KOPT-K1 (cell line): ENCODE results near the gene HOXA9.

Experiments
- H3K27ac ChIP-seq: fragments of 200-600 bp; sonication (generic); 2 replicates; pipeline ENCODE4 v1.5.1; 2016; ENCODE audit warnings: antibody characterized with exemption, mild to moderate bottlenecking, low read depth, low read length; ENCODE audit not compliant: poor library complexity, severe bottlenecking
- H3K36me3 ChIP-seq: fragments of 200-600 bp; sonication (generic); 2 replicates; pipeline ENCODE4 v1.5.1; 2017; ENCODE audit warnings: antibody characterized with exemption, mild to moderate bottlenecking, low read length, moderate library complexity; ENCODE audit not compliant: insufficient read depth
- H3K9me3 ChIP-seq: fragments of 200-600 bp; sonication (generic); 2 replicates; pipeline ENCODE4 v1.5.1; 2017; ENCODE audit warnings: antibody characterized with exemption, low read length, mild to moderate bottlenecking; ENCODE audit not compliant: insufficient read depth, poor library complexity, severe bottlenecking

Gene HOXA9

DNA sequence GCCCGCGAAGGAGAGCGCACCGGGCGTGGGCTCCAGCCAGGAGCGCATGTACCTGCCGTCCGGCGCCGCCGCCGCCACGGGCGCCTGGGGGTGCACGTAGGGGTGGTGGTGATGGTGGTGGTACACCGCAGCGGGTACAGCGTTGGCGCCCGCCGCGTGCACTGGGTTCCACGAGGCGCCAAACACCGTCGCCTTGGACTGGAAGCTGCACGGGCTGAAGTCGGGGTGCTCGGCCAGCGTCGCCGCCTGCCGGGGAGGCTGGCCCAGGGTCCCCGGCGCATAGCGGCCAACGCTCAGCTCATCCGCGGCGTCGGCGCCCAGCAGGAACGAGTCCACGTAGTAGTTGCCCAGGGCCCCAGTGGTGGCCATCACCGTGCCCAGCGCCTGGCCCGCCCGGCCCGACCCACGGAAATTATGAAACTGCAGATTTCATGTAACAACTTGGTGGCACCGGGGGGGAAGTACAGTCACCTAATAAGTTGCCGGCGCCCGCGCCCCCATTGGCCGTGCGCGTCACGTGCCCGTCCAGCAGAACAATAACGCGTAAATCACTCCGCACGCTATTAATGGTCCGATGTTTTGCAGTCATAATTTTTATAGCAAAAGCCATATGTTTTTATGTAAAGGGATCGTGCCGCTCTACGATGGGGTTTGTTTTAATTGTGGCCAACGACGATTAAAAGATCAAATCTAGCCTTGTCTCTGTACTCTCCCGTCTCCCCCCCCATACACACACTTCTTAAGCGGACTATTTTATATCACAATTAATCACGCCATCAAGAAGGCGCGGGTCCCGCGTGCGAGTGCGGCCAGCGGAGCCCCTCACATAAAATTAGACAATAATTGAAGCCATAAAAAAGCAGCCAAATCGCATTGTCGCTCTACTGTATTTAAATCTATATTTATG, at the start of gene HOXA9:
Gene HOXA9 (minus strand): TSS at position 449 of the 907 bp plus-strand sequence. CDS start 80 bp downstream, at position 369.
- Histone ChIP-seq H3K36me3 (no peaks in the 10 kb centered on the region), H3K27ac (no peak within 1 kb of the TSS), H3K9me3 (no peaks in the 10 kb centered on the region)

DNA sequence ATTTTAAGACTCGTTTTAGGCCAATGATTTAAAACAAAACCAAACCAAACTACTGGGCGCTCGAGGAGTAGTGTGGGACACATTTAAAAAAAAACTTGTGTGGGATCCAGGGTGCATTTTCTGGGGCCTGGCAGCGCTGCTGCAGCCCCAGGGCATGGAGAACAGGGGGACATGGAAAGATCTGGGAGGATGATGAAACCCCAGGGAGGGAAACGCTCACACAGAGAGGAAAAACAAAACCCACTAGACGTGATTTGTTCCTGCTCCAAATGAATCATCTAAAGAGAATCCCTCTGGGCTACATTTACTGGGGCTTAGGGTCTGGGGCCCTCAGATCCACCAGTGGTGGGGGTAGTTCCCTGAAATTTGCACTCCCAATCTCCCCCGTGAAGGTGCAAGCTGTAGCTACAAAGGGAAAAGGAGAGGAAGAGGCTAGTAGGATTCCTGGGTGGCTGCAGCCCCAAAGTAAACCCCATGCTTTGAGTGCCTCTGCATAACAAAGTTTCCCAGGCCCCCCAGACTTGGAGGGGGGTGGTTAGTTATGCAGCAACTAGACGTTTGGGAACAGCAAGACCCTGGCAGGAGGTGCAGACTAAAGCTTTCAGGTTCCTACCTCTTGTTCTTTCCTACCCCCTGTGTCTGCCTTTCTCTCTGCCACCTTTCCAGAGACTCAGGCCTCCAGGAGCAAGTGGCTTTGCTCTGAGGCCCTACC, 49.1 kb upstream of the HOXA9 start:
- H3K36me3 ChIP-seq = no peaks in the 10 kb centered on the region
- H3K9me3 ChIP-seq = no peaks in the 10 kb centered on the region
- no peak overlapping the region for H3K27ac ChIP-seq

DNA sequence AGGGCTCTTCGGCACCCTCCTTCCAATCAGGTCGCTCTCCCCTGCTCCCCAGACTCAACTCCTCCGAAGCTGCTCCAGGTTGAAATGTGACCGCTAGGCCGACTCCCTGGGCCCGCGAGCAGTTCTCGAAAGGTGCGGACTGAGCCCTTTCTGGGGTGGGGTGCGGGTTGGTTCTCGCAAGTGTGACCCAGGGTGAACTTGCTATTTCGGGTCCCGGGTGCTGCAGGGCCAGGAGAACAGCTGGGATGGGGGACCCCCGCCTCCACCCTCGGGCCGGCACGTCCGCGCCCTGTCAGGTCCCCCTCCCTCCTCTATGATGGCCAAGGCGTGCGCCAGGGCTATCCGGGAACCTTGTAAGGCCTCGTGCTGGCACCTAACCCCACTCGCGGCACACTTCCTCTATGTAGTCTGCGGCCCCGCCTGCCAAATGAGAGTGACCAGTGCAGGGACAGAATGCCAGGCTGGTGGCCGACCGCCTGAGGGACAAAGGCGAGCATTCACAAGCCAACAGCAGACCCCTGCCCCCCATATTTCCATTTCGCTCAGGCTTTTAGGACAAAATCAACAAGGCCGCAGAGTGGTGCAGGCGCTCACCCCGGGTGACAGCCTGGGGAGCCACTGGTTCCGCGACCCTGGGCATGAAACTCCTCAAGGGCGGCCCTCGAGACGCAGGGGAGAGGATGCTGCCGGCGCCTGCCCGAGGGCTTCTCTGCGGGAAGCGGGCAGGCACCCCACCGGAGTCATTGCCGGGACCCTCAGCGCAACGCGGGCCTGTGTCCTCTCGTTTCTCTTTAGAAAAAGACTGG, 48.3 kb upstream of the HOXA9 start:
- H3K9me3 ChIP-seq = no peaks in the 10 kb centered on the region
- no peak overlapping the region for H3K27ac ChIP-seq
- no peaks in the 10 kb centered on the region for H3K36me3 ChIP-seq

DNA sequence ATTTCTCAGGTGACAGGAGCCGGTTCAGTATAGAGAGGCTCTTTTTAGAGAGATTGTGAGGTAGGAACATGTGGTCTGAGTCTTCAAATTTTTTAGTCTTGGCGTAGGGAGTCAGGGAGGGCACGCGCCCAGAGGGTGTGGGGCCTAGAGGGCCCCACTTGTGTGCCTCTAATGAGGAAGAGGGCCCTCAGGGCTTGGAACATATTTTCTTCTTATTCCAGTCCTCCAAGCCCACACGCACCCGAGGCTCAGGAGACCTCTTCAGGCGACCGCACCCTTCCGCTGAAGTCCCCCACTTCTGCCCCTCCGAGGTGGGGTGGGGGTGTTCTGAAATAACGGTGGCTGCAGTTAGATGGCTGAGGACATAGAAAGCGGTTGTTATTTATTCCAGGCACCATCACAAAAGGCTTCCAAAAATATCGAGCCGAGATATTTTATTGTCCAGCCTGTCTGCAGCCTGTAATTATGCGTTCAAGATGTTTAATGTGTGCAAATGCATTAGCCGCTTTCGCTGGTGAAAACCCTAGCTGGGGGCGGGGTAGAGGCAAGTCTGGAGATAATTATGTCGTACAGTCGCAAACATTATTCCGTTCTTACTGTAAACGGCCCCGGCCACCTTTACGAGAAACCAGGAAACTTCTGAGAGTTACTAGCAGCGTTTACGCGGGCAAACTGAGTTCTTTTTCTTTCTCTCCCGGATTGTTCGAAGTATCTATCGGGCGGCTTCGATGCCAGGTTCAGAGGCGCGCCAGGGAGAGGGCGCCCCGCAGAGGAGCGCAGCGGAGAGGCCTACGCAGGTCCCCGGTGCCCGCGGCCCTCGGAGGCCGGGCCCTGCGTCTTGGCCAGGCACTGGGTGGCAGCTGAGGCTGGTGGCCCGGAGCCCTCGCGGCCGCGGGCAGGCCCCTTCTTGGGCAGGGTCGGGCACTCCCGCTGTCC, 47.4 kb upstream of the HOXA9 start:
- Histone ChIP-seq H3K9me3 (no peaks in the 10 kb centered on the region), H3K27ac (no peak overlapping the region), H3K36me3 (no peaks in the 10 kb centered on the region)

DNA sequence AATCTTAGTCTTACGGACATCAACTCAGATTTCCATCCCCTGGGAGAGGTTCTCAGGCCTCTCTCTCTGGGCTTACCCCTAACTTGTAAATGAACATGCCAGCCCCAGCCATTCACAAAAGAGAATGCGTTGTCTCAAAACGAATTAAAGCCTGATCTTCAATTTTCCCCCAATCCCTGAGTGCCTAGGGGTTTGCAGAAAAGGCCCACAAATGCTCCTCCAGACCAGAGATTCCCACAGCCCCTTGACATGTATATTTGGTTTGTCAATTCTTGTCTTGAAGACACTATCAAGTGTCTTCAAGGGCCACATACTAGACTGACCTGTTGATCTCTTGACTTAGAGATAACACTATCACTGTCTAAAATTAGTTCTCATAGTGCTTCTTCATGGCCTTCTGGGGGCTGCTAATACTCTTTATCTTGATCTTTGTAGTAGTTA, 46.4 kb upstream of the HOXA9 start:
- H3K36me3 ChIP-seq = no peaks in the 10 kb centered on the region
- H3K27ac ChIP-seq = no peak overlapping the region
- no peaks in the 10 kb centered on the region for H3K9me3 ChIP-seq

DNA sequence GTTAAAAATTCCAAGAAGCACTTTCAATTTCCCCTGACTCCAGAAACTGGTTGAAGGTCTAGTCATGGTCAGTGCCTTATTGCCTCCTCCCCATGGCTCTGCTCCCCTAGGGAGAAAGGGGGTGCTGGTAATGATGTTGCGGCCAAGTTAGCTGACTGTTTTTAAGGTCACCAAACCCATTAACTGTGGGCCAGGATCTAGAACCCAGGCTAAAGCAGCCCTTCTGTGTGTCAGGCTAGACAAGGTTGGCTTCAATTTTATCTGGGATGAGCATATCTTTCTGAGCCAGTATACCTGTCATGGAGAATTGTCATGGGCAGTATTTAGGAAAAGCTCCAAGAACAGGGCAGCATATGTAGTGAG, 45.7 kb upstream of the HOXA9 start:
- H3K27ac ChIP-seq = no peak overlapping the region
- H3K9me3 ChIP-seq = no peaks in the 10 kb centered on the region
- H3K36me3 ChIP-seq = no peaks in the 10 kb centered on the region

DNA sequence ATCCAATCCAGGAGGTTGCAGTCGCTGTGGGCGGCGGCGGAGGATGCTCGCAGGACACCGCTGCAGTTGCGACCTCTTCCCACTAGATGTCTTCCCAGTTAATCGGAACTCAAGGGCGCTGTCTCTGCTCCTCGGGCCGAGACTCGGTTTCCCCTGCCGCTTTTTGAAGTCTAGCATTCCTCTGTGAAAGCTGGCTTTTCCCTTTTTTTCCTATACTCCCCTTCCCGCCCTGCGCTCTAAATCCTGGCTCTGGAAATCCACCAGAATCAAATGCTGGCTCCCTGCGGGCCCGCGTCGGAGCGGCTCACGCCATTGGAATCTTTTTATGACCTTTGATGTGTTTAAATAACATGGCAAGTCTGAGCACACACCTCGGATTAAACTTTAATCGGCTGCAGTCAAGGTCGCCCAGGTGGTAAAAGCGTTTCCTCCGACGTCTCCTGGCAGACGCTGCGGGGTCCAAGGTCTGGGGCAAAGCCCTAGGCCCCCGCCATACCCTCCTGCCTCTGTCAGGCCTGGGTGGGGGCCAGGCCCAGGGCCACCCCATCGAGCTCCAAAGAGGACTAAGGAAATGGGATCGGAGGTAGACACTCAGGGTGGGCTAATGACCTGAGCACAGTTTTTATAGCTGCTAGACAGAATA, 45.2 kb upstream of the HOXA9 start:
- H3K27ac ChIP-seq = no peak overlapping the region
- no peaks in the 10 kb centered on the region for H3K9me3 ChIP-seq
- H3K36me3 ChIP-seq = no peaks in the 10 kb centered on the region

DNA sequence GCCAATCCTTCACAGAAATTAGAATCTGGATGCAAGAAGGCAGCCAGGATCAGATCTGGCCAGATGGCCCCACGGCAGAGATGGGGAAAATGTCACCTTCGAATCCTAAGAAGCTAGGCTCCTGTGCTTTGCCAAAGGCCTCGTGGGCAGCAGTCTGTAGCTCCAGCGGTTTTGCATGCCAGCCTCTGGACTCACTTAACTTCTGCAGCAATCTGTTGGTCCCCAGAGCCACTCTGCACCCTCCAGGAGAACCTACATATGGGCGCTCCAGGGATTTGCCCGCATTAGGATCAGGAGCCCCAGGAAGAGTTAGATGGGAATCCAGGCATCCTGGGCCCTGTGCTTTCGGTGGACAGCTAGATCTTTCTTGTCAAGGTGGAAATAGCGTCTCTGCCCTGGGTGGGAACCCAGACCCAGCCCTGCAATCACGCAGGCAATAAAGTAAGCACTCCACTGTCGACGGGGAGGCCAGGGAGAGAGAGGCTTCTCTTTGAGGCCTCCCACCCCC, 44.6 kb upstream of the HOXA9 start:
- no peaks in the 10 kb centered on the region for H3K36me3 ChIP-seq
- H3K27ac ChIP-seq = no peak overlapping the region
- no peaks in the 10 kb centered on the region for H3K9me3 ChIP-seq

DNA sequence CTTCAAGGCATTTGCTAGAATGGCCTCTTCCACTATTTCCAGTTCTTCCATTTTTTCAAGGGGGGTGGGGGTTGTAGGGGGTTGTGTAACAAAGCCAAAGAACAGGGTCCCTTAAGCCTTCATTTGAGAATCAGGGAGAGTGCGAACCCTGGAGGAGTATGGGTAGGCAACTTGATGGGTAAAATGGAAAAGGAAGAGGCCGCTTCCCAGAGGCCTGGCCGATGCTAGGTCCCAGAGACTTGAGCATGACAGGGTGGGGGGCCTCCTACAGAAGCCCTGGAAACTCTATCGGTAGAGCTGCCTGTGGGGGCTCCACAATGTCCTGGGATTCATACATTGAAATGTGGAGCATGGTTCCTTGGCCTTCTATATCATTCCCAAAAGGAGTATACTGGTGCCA, 43.7 kb upstream of the HOXA9 start:
- H3K9me3 ChIP-seq = no peaks in the 10 kb centered on the region
- no peak overlapping the region for H3K27ac ChIP-seq
- H3K36me3 ChIP-seq = no peaks in the 10 kb centered on the region

DNA sequence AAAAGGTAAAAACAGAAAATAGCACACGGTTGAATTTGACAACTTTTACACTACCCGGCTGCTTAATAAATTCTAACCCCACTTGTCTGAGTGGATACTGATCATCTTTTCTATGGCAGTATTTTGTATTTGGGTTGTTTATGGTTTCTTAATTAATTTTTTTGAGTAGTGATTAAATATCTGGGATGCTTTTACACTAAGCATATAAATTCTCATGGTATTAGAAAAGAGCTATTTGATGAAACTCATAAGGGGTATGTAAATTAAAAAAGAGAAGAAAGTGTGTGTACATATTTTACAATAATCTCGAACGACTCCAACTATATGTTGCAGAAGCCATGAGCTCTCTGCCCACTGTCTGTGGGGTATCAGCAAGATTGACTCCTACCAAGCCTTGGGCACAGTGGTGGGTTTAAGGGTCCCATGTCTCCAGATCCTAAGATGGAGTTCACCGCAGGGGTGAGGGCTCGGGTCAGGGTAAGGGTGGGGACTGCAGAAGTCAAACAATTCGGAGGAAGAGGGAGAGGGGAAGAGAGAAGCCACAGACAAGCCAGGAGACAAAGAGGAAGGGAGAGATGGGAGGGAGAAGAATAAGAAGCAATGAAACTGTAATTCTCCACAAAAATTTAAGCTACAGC, 42.1 kb upstream of the HOXA9 start:
- no peaks in the 10 kb centered on the region for H3K9me3 ChIP-seq
- H3K36me3 ChIP-seq = no peaks in the 10 kb centered on the region
- no peak overlapping the region for H3K27ac ChIP-seq

DNA sequence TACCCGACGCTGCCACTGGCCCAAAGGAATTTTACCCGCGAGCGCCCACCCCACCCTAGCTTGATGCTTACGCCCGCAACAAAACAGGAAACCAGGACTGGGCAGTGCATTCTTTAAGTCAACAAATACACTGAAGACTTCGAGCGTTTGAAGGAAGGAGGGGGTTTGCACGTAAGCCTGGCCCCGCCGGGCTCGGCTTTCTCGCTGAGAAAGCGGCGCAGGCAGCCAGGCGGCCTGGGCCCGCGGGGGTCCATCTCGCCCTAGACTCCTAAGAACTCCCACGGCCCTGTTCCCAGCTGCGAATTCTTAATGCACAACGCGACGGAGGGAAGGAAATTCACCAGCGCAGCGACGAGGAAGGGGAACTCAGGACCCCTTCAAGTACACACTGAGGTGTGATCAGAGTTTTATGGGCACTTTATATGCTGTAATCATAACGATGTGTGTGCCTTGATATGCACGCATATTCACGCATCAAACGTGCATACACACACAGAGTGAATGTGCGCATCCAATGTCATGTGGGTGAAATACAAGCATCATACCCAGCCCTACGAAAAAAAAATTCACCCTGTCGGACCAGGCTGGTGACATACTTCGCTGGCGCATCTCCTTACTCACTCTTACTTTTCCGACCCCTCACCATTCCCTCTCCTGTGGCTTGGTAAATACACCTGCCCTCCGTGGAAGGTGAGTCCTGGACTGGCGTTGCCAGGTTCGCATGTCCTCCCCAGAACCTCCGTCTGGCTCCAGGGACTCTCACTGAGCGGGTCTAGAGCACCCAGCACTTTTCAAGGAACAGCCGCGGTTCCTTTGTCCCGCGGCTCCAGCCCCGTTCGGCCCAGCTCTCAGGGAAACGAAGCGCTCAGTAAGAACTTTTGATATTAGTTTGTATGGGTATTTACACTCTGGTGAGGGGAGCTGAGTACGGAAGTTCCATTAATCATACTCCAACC, 40.3 kb upstream of the HOXA9 start:
- H3K9me3 ChIP-seq = no peaks in the 10 kb centered on the region
- no peaks in the 10 kb centered on the region for H3K36me3 ChIP-seq
- H3K27ac ChIP-seq = no peak overlapping the region

DNA sequence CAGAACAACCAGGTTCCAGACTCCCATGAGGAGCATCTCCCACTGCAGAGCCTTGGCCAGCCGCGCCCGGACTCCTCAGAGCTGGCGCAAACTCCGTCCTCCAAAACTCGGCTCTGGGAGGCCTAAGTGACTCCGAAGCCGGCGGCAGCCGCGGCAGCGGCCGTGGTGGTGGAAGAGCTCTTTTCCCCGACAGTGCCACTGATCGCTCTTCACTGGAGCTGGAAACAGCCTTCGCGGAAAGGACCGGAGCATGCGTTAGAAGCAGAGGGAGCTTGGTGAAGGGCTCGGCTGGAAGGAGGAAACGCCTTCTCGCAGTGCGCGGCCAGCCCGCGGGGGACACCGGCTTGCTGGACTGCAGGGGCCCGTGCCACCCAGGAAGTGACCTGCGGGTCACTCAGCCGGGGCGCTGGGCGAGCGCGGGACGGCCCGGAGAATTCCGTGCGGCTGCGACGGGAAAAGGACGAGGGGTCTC, 39.5 kb upstream of the HOXA9 start:
- Histone ChIP-seq H3K27ac (no peak overlapping the region), H3K36me3 (no peaks in the 10 kb centered on the region), H3K9me3 (no peaks in the 10 kb centered on the region)
